Measurements from ENCODE around the gene RRP9.
A peak's percentile ranks its signal among the peaks of the same experiment; 100 is the strongest.

RRP9 gene

DNA sequence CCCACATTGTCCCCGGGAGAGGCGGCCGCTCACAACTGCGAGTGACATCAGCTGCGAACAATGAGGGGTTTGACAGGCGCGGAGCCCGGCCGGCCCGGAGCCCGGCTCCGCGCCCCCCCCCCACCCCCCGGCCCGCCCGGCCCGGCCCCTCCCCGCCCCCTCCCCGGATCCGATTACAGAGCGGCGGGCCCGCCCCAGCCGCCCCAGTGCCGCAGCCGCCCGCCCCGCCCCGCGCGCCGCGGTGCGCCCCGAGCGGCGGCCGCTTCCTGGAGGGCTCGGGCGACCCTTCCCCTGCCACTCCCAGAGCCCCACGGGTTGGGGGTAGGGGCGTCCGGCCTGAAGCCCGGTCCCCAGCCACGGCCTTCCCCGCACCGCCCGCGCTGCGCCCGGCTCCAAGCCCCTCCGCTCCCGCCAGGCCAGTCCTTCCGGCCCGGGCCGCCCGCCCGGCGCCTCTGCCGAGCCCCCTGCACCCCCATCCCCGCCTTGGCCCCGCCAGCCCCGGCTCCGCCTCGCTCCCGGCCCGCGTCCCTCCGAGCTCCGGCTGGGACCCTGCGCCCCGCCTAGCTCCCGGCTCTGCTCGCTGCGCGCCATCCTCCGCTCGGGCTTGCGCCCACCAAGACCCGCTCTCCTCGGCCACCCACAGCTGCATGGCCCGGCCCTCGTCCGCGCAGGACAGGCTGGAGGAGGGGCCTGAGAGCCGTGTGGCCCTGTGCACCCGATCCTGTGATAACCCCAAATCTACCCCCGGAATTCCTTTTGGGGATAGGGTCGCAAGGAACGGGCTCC is 25.9 kb upstream of the RRP9 start, which contains the start of gene PCBP4:
Gene PCBP4, minus strand, starts transcription at position 71 of the 786 bp plus-strand sequence. CDS start 6,214 bp downstream, outside the sequence.
- TF ChIP-seq, protein P1, sequence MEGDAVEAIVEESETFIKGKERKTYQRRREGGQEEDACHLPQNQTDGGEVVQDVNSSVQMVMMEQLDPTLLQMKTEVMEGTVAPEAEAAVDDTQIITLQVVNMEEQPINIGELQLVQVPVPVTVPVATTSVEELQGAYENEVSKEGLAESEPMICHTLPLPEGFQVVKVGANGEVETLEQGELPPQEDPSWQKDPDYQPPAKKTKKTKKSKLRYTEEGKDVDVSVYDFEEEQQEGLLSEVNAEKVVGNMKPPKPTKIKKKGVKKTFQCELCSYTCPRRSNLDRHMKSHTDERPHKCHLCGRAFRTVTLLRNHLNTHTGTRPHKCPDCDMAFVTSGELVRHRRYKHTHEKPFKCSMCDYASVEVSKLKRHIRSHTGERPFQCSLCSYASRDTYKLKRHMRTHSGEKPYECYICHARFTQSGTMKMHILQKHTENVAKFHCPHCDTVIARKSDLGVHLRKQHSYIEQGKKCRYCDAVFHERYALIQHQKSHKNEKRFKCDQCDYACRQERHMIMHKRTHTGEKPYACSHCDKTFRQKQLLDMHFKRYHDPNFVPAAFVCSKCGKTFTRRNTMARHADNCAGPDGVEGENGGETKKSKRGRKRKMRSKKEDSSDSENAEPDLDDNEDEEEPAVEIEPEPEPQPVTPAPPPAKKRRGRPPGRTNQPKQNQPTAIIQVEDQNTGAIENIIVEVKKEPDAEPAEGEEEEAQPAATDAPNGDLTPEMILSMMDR (IDR thresholded peaks at IDR 0.05; ENCODE audit: low read depth, low read length) = no peak
- H3K4me3 ChIP-seq (ENCODE audit: low read depth, low read length) = peak within 1 kb of the TSS; percentile 77
- no peaks in the 10 kb centered on the region for H3K9me3 ChIP-seq
- DNase-seq = peak; percentile 59
- no peaks in the 10 kb centered on the region for H3K27me3 ChIP-seq
- H3K4me1 ChIP-seq = peaks cover 2% of the 10 kb centered on the region; the same call in 1 of the 2 replicates
- H3K36me3 ChIP-seq = no peaks in the 10 kb centered on the region

DNA sequence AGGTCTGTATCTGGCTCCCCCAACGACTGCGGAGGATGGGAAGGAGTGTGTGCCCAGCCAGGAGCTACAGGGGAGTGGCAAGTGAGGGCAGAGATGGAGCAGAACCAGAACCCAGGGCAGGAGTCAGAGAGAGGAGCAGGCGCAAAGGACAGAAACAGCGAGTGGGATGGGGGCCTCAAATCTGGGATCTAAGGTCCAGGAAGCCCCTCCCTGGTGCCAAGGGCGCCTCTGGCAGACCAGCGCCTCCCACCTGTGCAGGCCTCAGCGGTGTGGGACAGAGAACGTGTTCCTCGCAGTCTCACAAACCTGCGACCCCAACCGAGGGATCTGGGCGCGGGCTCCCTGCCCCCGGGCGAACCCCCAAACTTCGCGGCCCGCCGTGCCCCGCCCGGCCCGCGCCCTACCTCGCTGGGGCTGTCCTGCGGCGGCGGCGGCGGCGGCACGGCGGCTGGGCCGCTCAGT is 25.2 kb upstream of the RRP9 start:
- DNase-seq = no peak
- H3K4me1 ChIP-seq = peaks cover 2% of the 10 kb centered on the region; the same call in 1 of the 2 replicates
- no peaks in the 10 kb centered on the region for H3K36me3 ChIP-seq
- no peaks in the 10 kb centered on the region for H3K27me3 ChIP-seq
- H3K9me3 ChIP-seq = no peaks in the 10 kb centered on the region
- H3K4me3 ChIP-seq (ENCODE audit: low read depth, low read length) = peak overlapping the region; percentile 77
- TF ChIP-seq, protein P1 (IDR thresholded peaks at IDR 0.05; ENCODE audit: low read depth, low read length) = no peak

DNA sequence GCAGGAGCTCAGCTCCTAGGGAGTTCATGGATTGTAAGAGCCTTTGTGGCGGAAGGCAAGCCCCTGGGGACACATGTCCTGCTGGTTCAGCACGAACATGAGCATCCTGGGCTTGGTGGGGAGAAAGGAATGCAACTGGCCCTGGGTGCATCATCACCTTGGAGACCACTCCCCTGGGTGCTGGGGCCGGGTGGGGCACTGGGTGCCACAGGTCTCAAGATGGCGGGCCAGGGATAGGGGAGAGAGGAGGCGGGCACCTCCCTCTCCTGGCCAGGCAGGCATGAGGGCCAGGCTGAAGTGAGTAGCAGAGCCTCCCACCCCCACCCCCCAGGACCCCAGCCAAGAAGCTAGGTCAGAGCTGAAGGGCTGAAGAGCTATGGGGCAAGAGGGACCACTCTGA is 24.8 kb upstream of the RRP9 start:
- H3K36me3 ChIP-seq = no peaks in the 10 kb centered on the region
- peak overlapping the region; percentile 77 for H3K4me3 ChIP-seq (ENCODE audit: low read depth, low read length)
- no peaks in the 10 kb centered on the region for H3K27me3 ChIP-seq
- no peaks in the 10 kb centered on the region for H3K9me3 ChIP-seq
- H3K4me1 ChIP-seq = peaks cover 2% of the 10 kb centered on the region; the same call in 1 of the 2 replicates
- DNase-seq = no peak
- TF ChIP-seq, protein P1 (IDR thresholded peaks at IDR 0.05; ENCODE audit: low read depth, low read length) = no peak

DNA sequence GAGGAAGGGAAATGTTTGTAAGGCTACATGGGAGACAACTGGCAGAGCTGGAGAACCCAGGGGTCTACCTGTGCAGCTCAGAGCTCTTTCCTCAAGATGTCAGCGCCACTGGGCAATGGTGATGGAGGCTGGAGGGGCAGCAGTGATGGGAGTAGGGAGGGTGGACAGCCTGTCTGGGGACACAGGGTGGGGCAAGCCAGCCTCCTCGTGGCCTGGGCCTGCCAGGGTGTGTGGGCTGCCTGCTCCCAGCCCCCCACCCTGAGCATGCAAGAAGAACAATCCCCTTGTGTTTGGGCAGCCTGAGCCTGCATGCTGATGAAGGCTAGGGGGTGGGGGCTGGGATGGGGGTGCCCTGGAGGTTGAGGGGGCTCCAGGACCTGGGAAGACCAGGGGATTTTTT is 24.3 kb upstream of the RRP9 start:
- H3K4me1 ChIP-seq = peaks cover 2% of the 10 kb centered on the region; the same call in 1 of the 2 replicates
- H3K4me3 ChIP-seq (ENCODE audit: low read depth, low read length) = peak overlapping the region; percentile 77
- DNase-seq = no peak
- H3K9me3 ChIP-seq = no peaks in the 10 kb centered on the region
- no peaks in the 10 kb centered on the region for H3K36me3 ChIP-seq
- TF ChIP-seq, protein P1 (IDR thresholded peaks at IDR 0.05; ENCODE audit: low read depth, low read length) = no peak
- H3K27me3 ChIP-seq = no peaks in the 10 kb centered on the region

DNA sequence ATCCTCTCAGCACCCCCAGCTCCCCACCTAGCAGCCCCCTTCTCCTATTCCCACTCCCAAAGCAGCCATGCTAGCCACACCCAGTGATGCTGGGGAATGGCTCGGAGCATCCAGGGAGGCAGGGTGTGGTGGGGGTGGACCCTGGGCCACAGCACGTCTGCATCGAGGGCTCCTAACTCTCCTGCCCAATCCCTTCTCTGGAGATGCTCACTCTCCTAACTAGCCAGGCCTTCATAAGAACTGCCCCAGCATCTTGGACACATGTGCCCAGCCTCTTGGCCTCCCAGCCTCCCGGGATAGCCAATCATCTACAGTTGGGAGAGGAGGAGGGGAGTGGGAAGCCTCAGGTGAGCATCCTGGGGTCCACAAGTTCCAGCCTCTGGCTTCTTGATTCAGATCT is 22.8 kb upstream of the RRP9 start:
- no peak for DNase-seq
- Histone ChIP-seq H3K36me3 (no peaks in the 10 kb centered on the region), H3K4me1 (peaks cover 2% of the 10 kb centered on the region; the same call in 1 of the 2 replicates), H3K4me3 (ENCODE audit: low read depth, low read length) (no peak overlapping the region), H3K27me3 (no peaks in the 10 kb centered on the region), H3K9me3 (no peaks in the 10 kb centered on the region)
- TF ChIP-seq, protein P1 (IDR thresholded peaks at IDR 0.05; ENCODE audit: low read depth, low read length) = no peak

DNA sequence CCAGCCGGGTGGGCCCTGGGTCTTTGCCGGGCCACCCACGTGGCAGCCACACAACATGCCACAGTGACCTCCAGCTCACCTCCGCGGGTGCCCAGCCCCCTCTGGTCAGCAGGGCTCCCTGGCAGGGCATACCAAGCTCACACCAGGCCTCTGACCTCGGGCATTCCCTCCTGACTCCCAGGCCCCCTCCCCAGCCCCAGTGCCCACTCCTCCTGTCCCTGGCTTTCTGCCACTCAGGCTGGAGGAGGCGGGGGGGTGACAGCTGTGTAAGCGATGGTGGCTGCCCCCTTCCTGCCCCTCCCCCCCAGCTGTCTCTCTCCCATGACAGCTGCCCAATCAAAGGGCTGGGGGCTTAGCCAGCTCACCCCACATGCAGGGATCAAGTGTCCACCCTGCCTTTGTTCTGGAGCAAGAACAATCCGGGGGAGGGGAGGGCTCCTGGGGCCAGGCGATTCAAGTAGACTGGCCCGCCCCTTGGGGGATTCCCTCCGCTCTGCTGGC is 22.3 kb upstream of the RRP9 start:
- H3K4me1 ChIP-seq = peaks cover 2% of the 10 kb centered on the region; the same call in 1 of the 2 replicates
- TF ChIP-seq, protein P1 (IDR thresholded peaks at IDR 0.05; ENCODE audit: low read depth, low read length) = no peak
- no peak overlapping the region for H3K4me3 ChIP-seq (ENCODE audit: low read depth, low read length)
- no peak for DNase-seq
- no peaks in the 10 kb centered on the region for H3K36me3 ChIP-seq
- no peaks in the 10 kb centered on the region for H3K27me3 ChIP-seq
- no peaks in the 10 kb centered on the region for H3K9me3 ChIP-seq

All from BE2C (cell line).